Measurements from ENCODE around the gene NBR1.

DNA sequence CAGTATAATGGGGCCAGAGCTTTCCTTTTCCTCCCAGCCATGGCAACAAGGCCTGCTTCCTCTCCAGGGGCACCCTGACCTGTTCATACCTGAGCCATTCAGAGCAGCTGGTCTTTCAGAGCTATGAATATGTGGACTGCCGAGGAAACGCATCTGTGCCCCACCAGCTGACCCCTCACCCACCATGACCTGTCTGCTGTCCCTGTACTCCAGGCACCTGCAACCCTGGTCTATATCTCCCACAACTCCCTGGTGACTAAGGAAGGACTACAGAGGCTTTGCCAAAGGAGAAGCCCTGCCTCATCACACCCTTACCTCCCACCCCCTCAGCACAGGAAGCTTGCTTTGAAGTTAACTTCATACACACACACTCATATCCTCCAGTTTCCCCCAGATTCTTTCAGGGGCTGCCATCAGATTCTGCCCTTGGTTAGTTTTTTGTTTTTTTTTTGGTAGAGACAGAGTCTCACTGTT lies 46.6 kb downstream of the NBR1 start:
- TF ChIP-seq YY1 (tag by site-specific recombination; IDR thresholded peaks at IDR 0.05) (no peak), ZNF274 (IDR thresholded peaks at IDR 0.05; ENCODE audit: low read length) (no peak), ZNF274 (tag by site-specific recombination; IDR thresholded peaks at IDR 0.05; ENCODE audit: borderline replicate concordance) (no peak), ZNF571 (tag by site-specific recombination; IDR thresholded peaks at IDR 0.05) (no peak)
- TF ChIP-seq, protein P1, sequence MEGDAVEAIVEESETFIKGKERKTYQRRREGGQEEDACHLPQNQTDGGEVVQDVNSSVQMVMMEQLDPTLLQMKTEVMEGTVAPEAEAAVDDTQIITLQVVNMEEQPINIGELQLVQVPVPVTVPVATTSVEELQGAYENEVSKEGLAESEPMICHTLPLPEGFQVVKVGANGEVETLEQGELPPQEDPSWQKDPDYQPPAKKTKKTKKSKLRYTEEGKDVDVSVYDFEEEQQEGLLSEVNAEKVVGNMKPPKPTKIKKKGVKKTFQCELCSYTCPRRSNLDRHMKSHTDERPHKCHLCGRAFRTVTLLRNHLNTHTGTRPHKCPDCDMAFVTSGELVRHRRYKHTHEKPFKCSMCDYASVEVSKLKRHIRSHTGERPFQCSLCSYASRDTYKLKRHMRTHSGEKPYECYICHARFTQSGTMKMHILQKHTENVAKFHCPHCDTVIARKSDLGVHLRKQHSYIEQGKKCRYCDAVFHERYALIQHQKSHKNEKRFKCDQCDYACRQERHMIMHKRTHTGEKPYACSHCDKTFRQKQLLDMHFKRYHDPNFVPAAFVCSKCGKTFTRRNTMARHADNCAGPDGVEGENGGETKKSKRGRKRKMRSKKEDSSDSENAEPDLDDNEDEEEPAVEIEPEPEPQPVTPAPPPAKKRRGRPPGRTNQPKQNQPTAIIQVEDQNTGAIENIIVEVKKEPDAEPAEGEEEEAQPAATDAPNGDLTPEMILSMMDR (tag by site-specific recombination; IDR thresholded peaks at IDR 0.05), result no peak
- TF ChIP-seq, protein P2, sequence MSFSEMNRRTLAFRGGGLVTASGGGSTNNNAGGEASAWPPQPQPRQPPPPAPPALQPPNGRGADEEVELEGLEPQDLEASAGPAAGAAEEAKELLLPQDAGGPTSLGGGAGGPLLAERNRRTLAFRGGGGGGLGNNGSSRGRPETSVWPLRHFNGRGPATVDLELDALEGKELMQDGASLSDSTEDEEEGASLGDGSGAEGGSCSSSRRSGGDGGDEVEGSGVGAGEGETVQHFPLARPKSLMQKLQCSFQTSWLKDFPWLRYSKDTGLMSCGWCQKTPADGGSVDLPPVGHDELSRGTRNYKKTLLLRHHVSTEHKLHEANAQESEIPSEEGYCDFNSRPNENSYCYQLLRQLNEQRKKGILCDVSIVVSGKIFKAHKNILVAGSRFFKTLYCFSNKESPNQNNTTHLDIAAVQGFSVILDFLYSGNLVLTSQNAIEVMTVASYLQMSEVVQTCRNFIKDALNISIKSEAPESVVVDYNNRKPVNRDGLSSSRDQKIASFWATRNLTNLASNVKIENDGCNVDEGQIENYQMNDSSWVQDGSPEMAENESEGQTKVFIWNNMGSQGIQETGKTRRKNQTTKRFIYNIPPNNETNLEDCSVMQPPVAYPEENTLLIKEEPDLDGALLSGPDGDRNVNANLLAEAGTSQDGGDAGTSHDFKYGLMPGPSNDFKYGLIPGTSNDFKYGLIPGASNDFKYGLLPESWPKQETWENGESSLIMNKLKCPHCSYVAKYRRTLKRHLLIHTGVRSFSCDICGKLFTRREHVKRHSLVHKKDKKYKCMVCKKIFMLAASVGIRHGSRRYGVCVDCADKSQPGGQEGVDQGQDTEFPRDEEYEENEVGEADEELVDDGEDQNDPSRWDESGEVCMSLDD (tag by site-specific recombination; IDR thresholded peaks at IDR 0.05), result no peak
- TF ChIP-seq, protein P3, sequence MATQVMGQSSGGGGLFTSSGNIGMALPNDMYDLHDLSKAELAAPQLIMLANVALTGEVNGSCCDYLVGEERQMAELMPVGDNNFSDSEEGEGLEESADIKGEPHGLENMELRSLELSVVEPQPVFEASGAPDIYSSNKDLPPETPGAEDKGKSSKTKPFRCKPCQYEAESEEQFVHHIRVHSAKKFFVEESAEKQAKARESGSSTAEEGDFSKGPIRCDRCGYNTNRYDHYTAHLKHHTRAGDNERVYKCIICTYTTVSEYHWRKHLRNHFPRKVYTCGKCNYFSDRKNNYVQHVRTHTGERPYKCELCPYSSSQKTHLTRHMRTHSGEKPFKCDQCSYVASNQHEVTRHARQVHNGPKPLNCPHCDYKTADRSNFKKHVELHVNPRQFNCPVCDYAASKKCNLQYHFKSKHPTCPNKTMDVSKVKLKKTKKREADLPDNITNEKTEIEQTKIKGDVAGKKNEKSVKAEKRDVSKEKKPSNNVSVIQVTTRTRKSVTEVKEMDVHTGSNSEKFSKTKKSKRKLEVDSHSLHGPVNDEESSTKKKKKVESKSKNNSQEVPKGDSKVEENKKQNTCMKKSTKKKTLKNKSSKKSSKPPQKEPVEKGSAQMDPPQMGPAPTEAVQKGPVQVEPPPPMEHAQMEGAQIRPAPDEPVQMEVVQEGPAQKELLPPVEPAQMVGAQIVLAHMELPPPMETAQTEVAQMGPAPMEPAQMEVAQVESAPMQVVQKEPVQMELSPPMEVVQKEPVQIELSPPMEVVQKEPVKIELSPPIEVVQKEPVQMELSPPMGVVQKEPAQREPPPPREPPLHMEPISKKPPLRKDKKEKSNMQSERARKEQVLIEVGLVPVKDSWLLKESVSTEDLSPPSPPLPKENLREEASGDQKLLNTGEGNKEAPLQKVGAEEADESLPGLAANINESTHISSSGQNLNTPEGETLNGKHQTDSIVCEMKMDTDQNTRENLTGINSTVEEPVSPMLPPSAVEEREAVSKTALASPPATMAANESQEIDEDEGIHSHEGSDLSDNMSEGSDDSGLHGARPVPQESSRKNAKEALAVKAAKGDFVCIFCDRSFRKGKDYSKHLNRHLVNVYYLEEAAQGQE (tag by site-specific recombination; IDR thresholded peaks at IDR 0.05), result no peak
- TF ChIP-seq, protein P4, sequence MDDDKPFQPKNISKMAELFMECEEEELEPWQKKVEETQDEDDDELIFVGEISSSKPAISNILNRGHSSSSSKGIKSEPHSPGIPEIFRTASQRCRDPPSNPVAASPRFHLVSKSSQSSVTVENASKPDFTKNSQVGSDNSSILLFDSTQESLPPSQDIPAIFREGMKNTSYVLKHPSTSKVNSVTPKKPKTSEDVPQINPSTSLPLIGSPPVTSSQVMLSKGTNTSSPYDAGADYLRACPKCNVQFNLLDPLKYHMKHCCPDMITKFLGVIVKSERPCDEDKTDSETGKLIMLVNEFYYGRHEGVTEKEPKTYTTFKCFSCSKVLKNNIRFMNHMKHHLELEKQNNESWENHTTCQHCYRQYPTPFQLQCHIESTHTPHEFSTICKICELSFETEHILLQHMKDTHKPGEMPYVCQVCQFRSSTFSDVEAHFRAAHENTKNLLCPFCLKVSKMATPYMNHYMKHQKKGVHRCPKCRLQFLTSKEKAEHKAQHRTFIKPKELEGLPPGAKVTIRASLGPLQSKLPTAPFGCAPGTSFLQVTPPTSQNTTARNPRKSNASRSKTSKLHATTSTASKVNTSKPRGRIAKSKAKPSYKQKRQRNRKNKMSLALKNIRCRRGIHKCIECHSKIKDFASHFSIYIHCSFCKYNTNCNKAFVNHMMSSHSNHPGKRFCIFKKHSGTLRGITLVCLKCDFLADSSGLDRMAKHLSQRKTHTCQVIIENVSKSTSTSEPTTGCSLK (tag by site-specific recombination; IDR thresholded peaks at IDR 0.05), result no peak

Measured in HEK293 (cell line).